ENCODE results near the gene NCS1. TPM values are rescaled to one million over a fixed set of nuclear protein-coding genes. Genes with fewer than 3 reads are reported as not detected.

The NCS1 gene
- total RNA-seq, 1 experiment from 2014 or later = not detected

DNA sequence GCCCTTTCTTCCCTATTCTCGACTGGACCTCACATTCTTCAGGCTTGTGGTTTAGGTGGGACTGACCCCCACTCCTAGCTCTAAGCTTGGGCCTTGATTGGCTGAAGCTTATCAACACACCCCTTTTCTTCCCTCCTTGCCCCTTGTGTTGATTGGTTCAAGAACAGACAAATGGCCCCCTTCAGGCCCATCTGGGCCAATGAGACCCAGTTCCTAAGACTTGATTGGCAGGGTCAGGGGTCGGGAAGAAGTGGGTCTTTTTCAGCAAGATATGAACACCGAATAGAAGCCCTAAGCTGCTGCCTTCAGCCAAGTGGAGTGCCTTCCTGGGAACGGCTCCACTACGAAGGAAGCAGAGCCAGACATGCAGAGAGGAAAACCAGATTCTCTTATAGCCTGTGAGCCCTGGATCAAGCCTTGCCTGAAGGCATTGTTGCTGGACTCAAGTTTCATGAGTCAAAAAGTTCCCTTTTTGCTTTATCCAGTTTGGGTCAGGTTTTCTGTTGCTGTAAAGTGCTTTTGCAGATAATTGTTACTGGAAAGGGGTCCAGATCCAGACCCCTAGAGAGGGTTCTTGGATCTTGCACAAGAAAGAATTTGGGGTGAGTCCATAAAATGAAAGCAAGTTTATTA is 22.4 kb upstream of the NCS1 start:
- Histone ChIP-seq H3K27ac (ENCODE audit: low read length) (no peak overlapping the region), H3K9me2 (replicated peaks; ENCODE audit: insufficient read depth, low read length) (no peaks in the 10 kb centered on the region), H2AFZ (ENCODE audit: low read length) (no peak overlapping the region)

GRCh38 chr9:130150779-130151382 is 21.3 kb upstream of the NCS1 start:
- H3K4me2 ChIP-seq (ENCODE audit: low read depth, low read length, poor library complexity, severe bottlenecking) = no peak overlapping the region
- no peaks in the 10 kb centered on the region for H3K4me1 ChIP-seq (ENCODE audit: low read length)
- H3K4me3 ChIP-seq (ENCODE audit: low read length) = no peak overlapping the region
- no peaks in the 10 kb centered on the region for H4K20me1 ChIP-seq (ENCODE audit: insufficient read depth, low read depth, low read length)
- no peak overlapping the region for H2AFZ ChIP-seq (ENCODE audit: low read length)
- H3K9ac ChIP-seq (ENCODE audit: low read length) = no peak overlapping the region
- no peaks in the 10 kb centered on the region for H3K9me2 ChIP-seq (replicated peaks; ENCODE audit: insufficient read depth, low read length)
- H3K27ac ChIP-seq (ENCODE audit: low read length) = no peak overlapping the region
- no peaks in the 10 kb centered on the region for H3K9me3 ChIP-seq (ENCODE audit: low read length)
- no peaks in the 10 kb centered on the region for H3K27me3 ChIP-seq (ENCODE audit: low read length)
- no peaks in the 10 kb centered on the region for H3K79me2 ChIP-seq (ENCODE audit: low read length)
- H3K36me3 ChIP-seq (ENCODE audit: insufficient read depth, low read length) = no peaks in the 10 kb centered on the region
- no peak for DNase-seq

More for the DNA sequence above, 22.4 kb upstream of the NCS1 start:
- no peaks in the 10 kb centered on the region for H4K20me1 ChIP-seq (ENCODE audit: insufficient read depth, low read depth, low read length)
- H3K4me1 ChIP-seq (ENCODE audit: low read length) = no peaks in the 10 kb centered on the region
- no peaks in the 10 kb centered on the region for H3K9me3 ChIP-seq (ENCODE audit: low read length)
- no peaks in the 10 kb centered on the region for H3K27me3 ChIP-seq (ENCODE audit: low read length)
- DNase-seq = no peak
- H3K4me3 ChIP-seq (ENCODE audit: low read length) = no peak overlapping the region
- no peak overlapping the region for H3K4me2 ChIP-seq (ENCODE audit: low read depth, low read length, poor library complexity, severe bottlenecking)
- no peaks in the 10 kb centered on the region for H3K79me2 ChIP-seq (ENCODE audit: low read length)
- H3K9ac ChIP-seq (ENCODE audit: low read length) = no peak overlapping the region
- no peaks in the 10 kb centered on the region for H3K36me3 ChIP-seq (ENCODE audit: insufficient read depth, low read length)

DNA sequence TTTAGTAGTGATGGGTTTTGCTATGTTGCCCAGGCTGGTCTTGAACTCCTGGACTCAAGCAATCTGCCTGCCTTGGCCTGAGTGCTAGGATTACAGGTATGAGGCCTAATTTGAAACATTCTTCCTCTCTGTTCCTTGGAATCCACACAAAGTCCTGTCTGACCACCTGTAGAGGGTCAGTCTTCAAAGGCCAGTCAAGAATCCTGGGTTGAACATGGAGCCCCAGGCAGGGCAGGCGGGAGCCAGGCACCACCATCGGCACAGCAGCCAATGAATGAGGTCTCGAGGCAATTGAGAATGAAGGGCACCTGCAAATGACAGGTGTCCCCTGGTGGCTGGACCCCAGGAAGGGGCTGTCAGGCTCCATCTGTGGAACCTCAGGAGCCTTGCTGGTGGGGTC is 17.4 kb upstream of the NCS1 start:
- Histone ChIP-seq H3K27me3 (ENCODE audit: low read length) (no peaks in the 10 kb centered on the region), H3K4me3 (ENCODE audit: low read length) (no peak overlapping the region), H3K4me2 (ENCODE audit: low read depth, low read length, poor library complexity, severe bottlenecking) (no peak overlapping the region), H2AFZ (ENCODE audit: low read length) (no peak overlapping the region), H3K9me2 (replicated peaks; ENCODE audit: insufficient read depth, low read length) (no peaks in the 10 kb centered on the region), H3K4me1 (ENCODE audit: low read length) (no peaks in the 10 kb centered on the region), H3K9ac (ENCODE audit: low read length) (no peak overlapping the region), H4K20me1 (ENCODE audit: insufficient read depth, low read depth, low read length) (no peaks in the 10 kb centered on the region), H3K27ac (ENCODE audit: low read length) (no peak overlapping the region), H3K9me3 (ENCODE audit: low read length) (no peaks in the 10 kb centered on the region), H3K79me2 (ENCODE audit: low read length) (no peaks in the 10 kb centered on the region), H3K36me3 (ENCODE audit: insufficient read depth, low read length) (no peaks in the 10 kb centered on the region)
- DNase-seq = no peak

GRCh38 chr9:130155647-130156046 is 16.6 kb upstream of the NCS1 start:
- H3K4me2 ChIP-seq (ENCODE audit: low read depth, low read length, poor library complexity, severe bottlenecking) = no peak overlapping the region
- H3K36me3 ChIP-seq (ENCODE audit: insufficient read depth, low read length) = no peaks in the 10 kb centered on the region
- no peak for DNase-seq
- no peak overlapping the region for H2AFZ ChIP-seq (ENCODE audit: low read length)
- no peaks in the 10 kb centered on the region for H3K9me2 ChIP-seq (replicated peaks; ENCODE audit: insufficient read depth, low read length)
- no peaks in the 10 kb centered on the region for H3K4me1 ChIP-seq (ENCODE audit: low read length)
- no peaks in the 10 kb centered on the region for H3K9me3 ChIP-seq (ENCODE audit: low read length)
- H3K27me3 ChIP-seq (ENCODE audit: low read length) = no peaks in the 10 kb centered on the region
- no peaks in the 10 kb centered on the region for H3K79me2 ChIP-seq (ENCODE audit: low read length)
- H3K27ac ChIP-seq (ENCODE audit: low read length) = no peak overlapping the region
- H4K20me1 ChIP-seq (ENCODE audit: insufficient read depth, low read depth, low read length) = no peaks in the 10 kb centered on the region
- no peak overlapping the region for H3K9ac ChIP-seq (ENCODE audit: low read length)
- H3K4me3 ChIP-seq (ENCODE audit: low read length) = no peak overlapping the region

DNA sequence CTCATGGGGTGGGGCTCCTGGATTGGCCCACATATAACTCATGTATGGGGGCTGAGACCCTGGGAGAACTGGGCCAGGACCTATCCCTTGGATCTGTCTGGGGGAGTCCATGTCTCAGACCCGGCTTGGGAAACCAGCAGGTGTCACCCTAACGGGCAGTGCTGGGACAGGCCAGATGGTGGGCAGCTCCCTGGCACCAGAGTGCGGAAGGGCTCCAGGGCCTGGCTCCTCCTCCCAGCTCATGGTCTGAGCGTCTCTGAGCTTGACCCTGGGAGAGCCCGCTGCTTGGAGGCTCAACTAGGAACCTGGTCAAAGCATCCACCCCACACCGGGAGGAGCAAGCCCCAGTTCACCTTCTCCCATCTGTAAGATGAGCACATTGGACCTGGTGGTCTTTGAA is 15.5 kb upstream of the NCS1 start:
- Histone ChIP-seq H3K27ac (ENCODE audit: low read length) (no peak overlapping the region), H3K36me3 (ENCODE audit: insufficient read depth, low read length) (no peaks in the 10 kb centered on the region), H3K27me3 (ENCODE audit: low read length) (no peaks in the 10 kb centered on the region), H3K9me3 (ENCODE audit: low read length) (no peaks in the 10 kb centered on the region), H3K4me3 (ENCODE audit: low read length) (no peak overlapping the region), H4K20me1 (ENCODE audit: insufficient read depth, low read depth, low read length) (no peaks in the 10 kb centered on the region), H3K4me1 (ENCODE audit: low read length) (no peaks in the 10 kb centered on the region), H3K4me2 (ENCODE audit: low read depth, low read length, poor library complexity, severe bottlenecking) (no peak overlapping the region), H3K79me2 (ENCODE audit: low read length) (no peaks in the 10 kb centered on the region), H2AFZ (ENCODE audit: low read length) (no peak overlapping the region), H3K9ac (ENCODE audit: low read length) (no peak overlapping the region), H3K9me2 (replicated peaks; ENCODE audit: insufficient read depth, low read length) (no peaks in the 10 kb centered on the region)
- no peak for DNase-seq

DNA sequence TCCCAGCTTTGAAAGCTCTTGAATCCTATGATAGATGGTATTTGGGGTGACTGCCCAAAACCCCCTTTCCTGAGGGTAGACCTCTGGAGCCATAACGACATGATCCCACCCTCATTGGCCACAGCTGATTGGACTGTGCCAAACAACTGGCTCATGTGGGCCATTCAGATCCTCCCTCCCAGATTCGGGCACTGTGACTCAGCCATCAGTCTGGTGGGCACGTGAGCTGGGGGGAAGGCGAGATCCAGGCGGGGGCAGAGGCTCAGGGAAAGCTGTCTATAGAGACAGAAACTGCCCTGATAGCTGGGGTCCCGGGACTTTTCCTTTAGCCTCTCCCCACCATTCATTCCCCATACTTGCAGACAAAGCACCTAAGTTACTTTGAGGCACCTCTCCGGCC is 15.1 kb upstream of the NCS1 start:
- H3K79me2 ChIP-seq (ENCODE audit: low read length) = no peaks in the 10 kb centered on the region
- no peaks in the 10 kb centered on the region for H3K36me3 ChIP-seq (ENCODE audit: insufficient read depth, low read length)
- no peaks in the 10 kb centered on the region for H3K4me1 ChIP-seq (ENCODE audit: low read length)
- no peak for DNase-seq
- H3K9me2 ChIP-seq (replicated peaks; ENCODE audit: insufficient read depth, low read length) = no peaks in the 10 kb centered on the region
- no peak overlapping the region for H3K9ac ChIP-seq (ENCODE audit: low read length)
- H2AFZ ChIP-seq (ENCODE audit: low read length) = no peak overlapping the region
- H3K27me3 ChIP-seq (ENCODE audit: low read length) = no peaks in the 10 kb centered on the region
- no peaks in the 10 kb centered on the region for H3K9me3 ChIP-seq (ENCODE audit: low read length)
- no peak overlapping the region for H3K27ac ChIP-seq (ENCODE audit: low read length)
- H4K20me1 ChIP-seq (ENCODE audit: insufficient read depth, low read depth, low read length) = no peaks in the 10 kb centered on the region
- no peak overlapping the region for H3K4me2 ChIP-seq (ENCODE audit: low read depth, low read length, poor library complexity, severe bottlenecking)
- no peak overlapping the region for H3K4me3 ChIP-seq (ENCODE audit: low read length)

DNA sequence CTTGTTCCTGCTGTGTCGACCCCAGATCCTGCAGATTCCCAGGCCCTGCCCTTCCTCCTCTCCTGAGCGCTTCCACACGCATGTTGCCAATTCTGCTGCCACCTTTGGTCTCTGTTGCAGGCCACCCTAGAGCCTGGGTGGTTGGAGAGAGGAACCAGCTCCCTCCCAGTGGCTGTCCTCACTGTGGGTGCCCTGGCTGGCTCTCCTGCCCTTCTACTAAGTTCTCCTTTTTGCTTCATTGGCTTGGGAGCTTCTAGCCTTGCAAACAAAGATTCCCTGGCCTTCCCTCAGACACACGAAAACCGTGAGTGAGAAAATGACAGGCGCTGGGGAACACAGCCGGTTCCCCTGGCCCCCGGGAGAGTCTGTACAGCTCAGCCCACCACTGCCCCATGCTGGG is 14.2 kb upstream of the NCS1 start:
- H3K27ac ChIP-seq (ENCODE audit: low read length) = no peak overlapping the region
- no peaks in the 10 kb centered on the region for H4K20me1 ChIP-seq (ENCODE audit: insufficient read depth, low read depth, low read length)
- H3K9me2 ChIP-seq (replicated peaks; ENCODE audit: insufficient read depth, low read length) = no peaks in the 10 kb centered on the region
- no peak overlapping the region for H3K4me3 ChIP-seq (ENCODE audit: low read length)
- H3K36me3 ChIP-seq (ENCODE audit: insufficient read depth, low read length) = no peaks in the 10 kb centered on the region
- H3K9ac ChIP-seq (ENCODE audit: low read length) = no peak overlapping the region
- no peaks in the 10 kb centered on the region for H3K9me3 ChIP-seq (ENCODE audit: low read length)
- no peaks in the 10 kb centered on the region for H3K79me2 ChIP-seq (ENCODE audit: low read length)
- no peak for DNase-seq
- no peaks in the 10 kb centered on the region for H3K27me3 ChIP-seq (ENCODE audit: low read length)
- no peaks in the 10 kb centered on the region for H3K4me1 ChIP-seq (ENCODE audit: low read length)
- no peak overlapping the region for H3K4me2 ChIP-seq (ENCODE audit: low read depth, low read length, poor library complexity, severe bottlenecking)
- no peak overlapping the region for H2AFZ ChIP-seq (ENCODE audit: low read length)

- no peaks in the 10 kb centered on the region for H3K4me1 ChIP-seq (ENCODE audit: low read length)
- H3K27me3 ChIP-seq (ENCODE audit: low read length) = no peaks in the 10 kb centered on the region
- H3K4me2 ChIP-seq (ENCODE audit: low read depth, low read length, poor library complexity, severe bottlenecking) = no peak overlapping the region
- H3K9ac ChIP-seq (ENCODE audit: low read length) = no peak overlapping the region
- no peak overlapping the region for H2AFZ ChIP-seq (ENCODE audit: low read length)
- no peaks in the 10 kb centered on the region for H4K20me1 ChIP-seq (ENCODE audit: insufficient read depth, low read depth, low read length)
- no peaks in the 10 kb centered on the region for H3K9me3 ChIP-seq (ENCODE audit: low read length)
- H3K36me3 ChIP-seq (ENCODE audit: insufficient read depth, low read length) = no peaks in the 10 kb centered on the region
- DNase-seq = no peak
- H3K4me3 ChIP-seq (ENCODE audit: low read length) = no peak overlapping the region
- no peaks in the 10 kb centered on the region for H3K79me2 ChIP-seq (ENCODE audit: low read length)
- H3K9me2 ChIP-seq (replicated peaks; ENCODE audit: insufficient read depth, low read length) = no peaks in the 10 kb centered on the region
- H3K27ac ChIP-seq (ENCODE audit: low read length) = no peak overlapping the region
Measured at GRCh38 chr9:130159057-130159456, 13.1 kb upstream of the NCS1 start.

Measured in Karpas-422 (cell line).